GM12878 (cell line): ENCODE data around the gene LSAMP. TPM values are rescaled to one million over a fixed set of nuclear protein-coding genes. Genes with fewer than 3 reads are reported as not detected.

ENCODE experiments used
- ATAC-seq: fragments of 200-7000 bp; cut with Tn5 transposase; 3 replicates; pipeline ENCODE4 v1.9.1; 2020; ENCODE audit warnings: mild to moderate bottlenecking, moderate library complexity
- BruUV-seq: library from RNA; stranded (reverse); fragments of 400-500 nt; replicated peaks from 2 replicates; lab custom pipeline; 2021; lab: Mats Ljungman, UMichigan
- CTCF ChIA-PET: fragments of 300-600 bp; sonication (Branson Sonifier 250); formaldehyde crosslinking; extraction: SDS; loops from one replicate; lab custom pipeline; 2021; ENCODE audit warnings: inconsistent platforms; lab: Yijun Ruan, JAX
- POLR2A ChIA-PET: fragments of 350-600 bp; formaldehyde crosslinking; extraction: SDS; loops from one replicate; lab custom pipeline; 2021; ENCODE audit warnings: inconsistent platforms; lab: Charles Lee
- RAD21 ChIA-PET: fragments of 300-600 bp; sonication (Branson Sonifier 250); formaldehyde crosslinking; loops from one replicate; lab custom pipeline; 2023; ENCODE audit warnings: antibody characterized with exemption; ENCODE audit not compliant: unreplicated experiment; lab: Charles Lee
- SMC1A ChIA-PET: fragments of 300-600 bp; sonication (Branson Sonifier 250); formaldehyde crosslinking; loops from one replicate; lab custom pipeline; 2023; ENCODE audit not compliant: unreplicated experiment, uncharacterized antibody; lab: Charles Lee
- DNase-seq: peaks from one replicate; pipeline ENCODE4 v3.0.0-alpha.2; 2011; ENCODE audit warnings: low read depth, low spot score
- FAIRE-seq: peaks from 3 replicates; lab custom pipeline; 2011; peaks lifted over from hg19 to GRCh38; lab: Jason Lieb, UNC
- H2AFZ ChIP-seq: 2 replicates; pipeline ENCODE4 v1.6.0; 2011; ENCODE audit warnings: low read depth, low read length, control low read depth; ENCODE audit not compliant: control insufficient read depth
- H3K27ac ChIP-seq: 2 replicates; pipeline ENCODE4 v1.5.1; 2011; ENCODE audit warnings: control low read depth; ENCODE audit not compliant: control insufficient read depth, insufficient read depth
- H3K27me3 ChIP-seq, 2 experiments: replicated peaks in 1 of 2; 2 replicates each; pipeline versions ENCODE4 v1.6.0 to v1.6.1; 2011; ENCODE audit warnings: low read length in 1 of 2; ENCODE audit not compliant: control insufficient read depth in 2 of 2, insufficient read depth in 2 of 2
- H3K36me3 ChIP-seq, 2 experiments: 2 replicates each; pipeline ENCODE4 v1.5.1; 2011; ENCODE audit warnings: low read length in 1 of 2; ENCODE audit not compliant: control insufficient read depth in 2 of 2, insufficient read depth in 2 of 2
- H3K4me1 ChIP-seq: 2 replicates; pipeline ENCODE4 v1.6.1; 2011; ENCODE audit warnings: mild to moderate bottlenecking, low read length, moderate library complexity, mixed read lengths; ENCODE audit not compliant: control insufficient read depth, insufficient read depth
- H3K4me2 ChIP-seq: 2 replicates; pipeline ENCODE4 v1.6.0; 2011; ENCODE audit warnings: control low read depth; ENCODE audit not compliant: control insufficient read depth, insufficient read depth
- H3K4me3 ChIP-seq: fragments of 200-600 bp; sonication (generic); 2 replicates; pipeline ENCODE4 v1.5.1; 2016
- H3K79me2 ChIP-seq: 2 replicates; pipeline ENCODE4 v1.6.0; 2011; ENCODE audit warnings: low read length; ENCODE audit not compliant: control insufficient read depth, insufficient read depth
- H3K9ac ChIP-seq: 2 replicates; pipeline ENCODE4 v1.8.0; 2011; ENCODE audit warnings: low read length, control low read depth, mixed read lengths; ENCODE audit not compliant: control insufficient read depth, insufficient read depth
- H3K9me3 ChIP-seq: replicated peaks from 3 replicates; pipeline ENCODE4 v1.5.1; 2011; ENCODE audit warnings: mild to moderate bottlenecking, low read length; ENCODE audit not compliant: control insufficient read depth, insufficient read depth
- H4K20me1 ChIP-seq: 2 replicates; pipeline ENCODE4 v1.6.0; 2011; ENCODE audit not compliant: control insufficient read depth, insufficient read depth
- ATF7 ChIP-seq: fragments of 450-650 bp; IDR thresholded peaks from 2 replicates; pipeline ENCODE4 v1.6.1; 2016; ENCODE audit warnings: low read depth, mild to moderate bottlenecking
- CHD2 ChIP-seq: IDR thresholded peaks from 2 replicates; pipeline ENCODE4 v1.6.1; 2011; ENCODE audit warnings: low read depth, low read length, improper control_type of control experiment, borderline replicate concordance
- CREM ChIP-seq: IDR thresholded peaks from 2 replicates; pipeline ENCODE4 v1.6.1; 2014; ENCODE audit warnings: antibody characterized with exemption, low read depth
- FOXM1 ChIP-seq: IDR thresholded peaks from 2 replicates; pipeline ENCODE4 v1.6.1; 2012; ENCODE audit warnings: low read depth, mild to moderate bottlenecking, inconsistent platforms, low read length, moderate library complexity
- IKZF2 ChIP-seq, 2 experiments: fragments of 450-650 bp; IDR thresholded peaks; 2 replicates each; pipeline ENCODE4 v1.6.1; 2017; ENCODE audit warnings: mild to moderate bottlenecking in 2 of 2, moderate library complexity in 2 of 2
- JUNB ChIP-seq: IDR thresholded peaks from 2 replicates; pipeline ENCODE4 v1.6.1; 2016; ENCODE audit warnings: antibody characterized with exemption, mild to moderate bottlenecking
- JUND ChIP-seq: IDR thresholded peaks from 2 replicates; pipeline ENCODE4 v1.6.1; 2012; ENCODE audit warnings: low read depth, mild to moderate bottlenecking, low read length, improper control_type of control experiment, moderate library complexity
- MEF2A ChIP-seq: IDR thresholded peaks from 2 replicates; pipeline ENCODE4 v1.6.1; 2011; ENCODE audit warnings: low read depth, mild to moderate bottlenecking, low read length, moderate library complexity; ENCODE audit not compliant: insufficient read depth
- MEF2B ChIP-seq: fragments of 450-650 bp; IDR thresholded peaks from 2 replicates; pipeline ENCODE4 v1.6.1; 2018; ENCODE audit warnings: mild to moderate bottlenecking, moderate library complexity; ENCODE audit not compliant: partially characterized antibody, poor library complexity, severe bottlenecking
- MTA2 ChIP-seq: fragments of 450-650 bp; IDR thresholded peaks from 2 replicates; pipeline ENCODE4 v1.6.1; 2016; ENCODE audit warnings: low read depth, mild to moderate bottlenecking, moderate library complexity
- NFIC ChIP-seq: IDR thresholded peaks from 2 replicates; pipeline ENCODE4 v1.6.1; 2012; ENCODE audit warnings: low read depth, mild to moderate bottlenecking, inconsistent platforms, low read length, moderate library complexity
- NFXL1 ChIP-seq: fragments of 450-650 bp; IDR thresholded peaks from 2 replicates; pipeline ENCODE4 v1.6.1; 2017; ENCODE audit warnings: antibody characterized with exemption, mild to moderate bottlenecking, borderline replicate concordance
- RUNX3 ChIP-seq: IDR thresholded peaks from 2 replicates; pipeline ENCODE4 v1.6.1; 2012; ENCODE audit warnings: low read length, inconsistent platforms
- SKIL ChIP-seq: fragments of 450-650 bp; IDR thresholded peaks from 2 replicates; pipeline ENCODE4 v1.6.1; 2017; ENCODE audit warnings: mild to moderate bottlenecking, low read depth, inconsistent platforms; ENCODE audit not compliant: poor library complexity, severe bottlenecking
- SP1 ChIP-seq: IDR thresholded peaks from one replicate; pipeline ENCODE4 v1.6.1; 2011; ENCODE audit warnings: low read depth, low read length
- SRF ChIP-seq, 2 experiments: IDR thresholded peaks; 2 replicates each; pipeline ENCODE4 v1.6.1; 2011; ENCODE audit warnings: low read depth in 2 of 2, low read length in 2 of 2, mild to moderate bottlenecking in 1 of 2, moderate library complexity in 1 of 2
- ZNF274 ChIP-seq: IDR thresholded peaks from one replicate; pipeline ENCODE4 v1.8.0; 2011; ENCODE audit not compliant: insufficient read length, insufficient read depth
- WGBS: methylation state at CpG from one replicate; pipeline ENCODE4 v1.1.6; 2016; ENCODE audit warnings: low lambda C conversion rate; ENCODE audit not compliant: insufficient replicate concordance, insufficient coverage; ENCODE audit errors: missing lambda C conversion rate; 5-methylcytosine and 5-hydroxymethylcytosine counted together
- in situ Hi-C: fragments of 300-500 bp; cut with MboI; formaldehyde crosslinking; loops from 9 replicates; pipeline ENCODE4 v1.14.3; 2018; ENCODE audit warnings: mixed read lengths
- intact Hi-C: fragments of 100-400 bp; cut with micrococcal nuclease; formaldehyde crosslinking; loops from one replicate; pipeline ENCODE4 v1.14.2; 2022; ENCODE audit not compliant: unreplicated experiment
- polyA plus RNA-seq, 11 experiments: library from polyadenylated mRNA; depleted of rRNA in 4 of 11; unstranded in 6 of 11; stranded (reverse) in 5 of 11; fragments of >200 nt; fragmentation: Nextera tagmentation in 4 of 11; fragmentation: Illumina TruSeq in 1 of 11; extraction: Ambion mirVana in 4 of 11; extraction: Trizol in 1 of 11; gene quantifications; 1 replicate in 1 of 11; 2 replicates in 10 of 11; pipeline versions ENCODE4 v1.2.1 to v1.2.3, GENCODE V29; 2011 to 2016; ENCODE audit warnings: inconsistent platforms in 2 of 11, missing spikeins in 2 of 11, low read depth in 1 of 11
- total RNA-seq, 4 experiments: library from RNA; depleted of rRNA in 3 of 4; stranded (reverse); fragments of >200 nt in 3 of 4; fragmentation: Illumina TruSeq in 1 of 4; extraction: Trizol in 1 of 4; gene quantifications; 2 replicates each; pipeline versions ENCODE4 v1.2.1 to v1.2.3, GENCODE V29; 2013 to 2021
- TF ChIP-seq, protein P1 (sequence below): IDR thresholded peaks from 2 replicates; pipeline ENCODE4 v1.6.1; 2012; ENCODE audit warnings: low read length, inconsistent platforms

The LSAMP gene
- total and polyA plus RNA-seq, 10 of the 15 experiments (the other 5 are each of a cell fraction or from before 2014, with no cell fraction given) = 2.0 to 12.7 (median 6.5) TPM

GRCh38 chr3:116057400-116058006 lies 387.8 kb downstream of the LSAMP start (continued):
- TF ChIP-seq SRF (IDR thresholded peaks at IDR 0.05; ENCODE audit: low read depth in 2 of 2, low read length in 2 of 2) (no peak), NFXL1 (no peak), CHD2 (no peak), MEF2A (no peak), ATF7 (peak; percentile 92), IKZF2 (IDR thresholded peaks at IDR 0.05) (peak; percentile 56 to 60; a peak in 3 of 4 replicates), CREM (0 out of 2 replicates have a peak, but pooled peaks have one; percentile 20)

DNA sequence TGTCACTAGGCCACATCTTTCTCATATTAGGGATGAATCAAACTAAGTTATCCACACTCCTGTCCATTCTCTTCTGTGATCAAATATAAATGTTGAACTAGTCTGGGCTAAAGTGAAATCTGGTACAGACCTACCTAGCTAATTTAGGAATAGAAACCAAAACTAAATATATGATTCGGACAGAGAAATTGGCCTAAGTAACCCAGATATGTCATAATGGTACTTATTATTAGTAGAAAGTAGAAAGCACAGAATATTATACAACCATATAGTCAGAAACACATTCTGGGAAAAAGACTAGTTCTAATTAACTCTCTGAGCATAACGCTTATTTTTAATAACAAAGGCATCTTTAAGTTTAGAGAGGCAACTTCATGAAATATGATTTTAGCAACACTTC lies 389.0 kb downstream of the LSAMP start:
- Histone ChIP-seq H3K4me3 (peak overlapping the region; percentile 31; the same call in 1 of the 2 replicates), H3K79me2 (no peaks in the 10 kb centered on the region), H3K27me3 (no peaks in the 10 kb centered on the region), H3K36me3 (no peaks in the 10 kb centered on the region), H4K20me1 (no peaks in the 10 kb centered on the region), H3K4me1 (peaks cover 18% of the 10 kb centered on the region), H2AFZ (peak overlapping the region; percentile 56), H3K4me2 (peak overlapping the region; percentile 75), H3K9me3 (no peaks in the 10 kb centered on the region), H3K9ac (no peak overlapping the region), H3K27ac (peak overlapping the region; percentile 68)
- CTCF ChIA-PET = interaction anchor here (1.1 kb wide), 1 partner anchor 11 kb away, joined by 4 read pairs; no protein-coding TSS in a partner anchor
- RAD21 ChIA-PET = interaction anchor here (1.2 to 1.6 kb wide), 4 partner anchors 8 to 36 kb away, joined by 3 to 7 read pairs (median 4); no protein-coding TSS in a partner anchor
- intact Hi-C loops (no loop called here), in situ Hi-C loops (no loop called here)
- no TSS peak for BruUV-seq
- ATAC-seq (peak; percentile 87), FAIRE-seq (peak; percentile 92), DNase-seq (no peak)
- SMC1A ChIA-PET = interaction anchor here (0.8 to 2.0 kb wide), 3 partner anchors 10 to 55 kb away, joined by 3 to 7 read pairs (median 3); no protein-coding TSS in a partner anchor
- WGBS = 0% methylated on average over 2 of the region's 2 CpGs
- POLR2A ChIA-PET = interaction anchor here (1.6 kb wide), 1 partner anchor 50 kb away, joined by 4 read pairs; no protein-coding TSS in a partner anchor
- TF ChIP-seq MEF2A (peak; percentile 86), JUND (no peak), MEF2B (peak; percentile 20), RUNX3 (peak; percentile 44; the same call in 1 of the 2 replicates), SKIL (no peak), FOXM1 (no peak; the same call in 1 of the 2 replicates), NFIC (peak; percentile 70; the same call in 1 of the 2 replicates), ATF7 (no peak), ZNF274 (no peak), JUNB (peak; percentile 64), SP1 (no peak), MTA2 (peak; percentile 53; the same call in 1 of the 2 replicates)
- TF ChIP-seq, protein P1, sequence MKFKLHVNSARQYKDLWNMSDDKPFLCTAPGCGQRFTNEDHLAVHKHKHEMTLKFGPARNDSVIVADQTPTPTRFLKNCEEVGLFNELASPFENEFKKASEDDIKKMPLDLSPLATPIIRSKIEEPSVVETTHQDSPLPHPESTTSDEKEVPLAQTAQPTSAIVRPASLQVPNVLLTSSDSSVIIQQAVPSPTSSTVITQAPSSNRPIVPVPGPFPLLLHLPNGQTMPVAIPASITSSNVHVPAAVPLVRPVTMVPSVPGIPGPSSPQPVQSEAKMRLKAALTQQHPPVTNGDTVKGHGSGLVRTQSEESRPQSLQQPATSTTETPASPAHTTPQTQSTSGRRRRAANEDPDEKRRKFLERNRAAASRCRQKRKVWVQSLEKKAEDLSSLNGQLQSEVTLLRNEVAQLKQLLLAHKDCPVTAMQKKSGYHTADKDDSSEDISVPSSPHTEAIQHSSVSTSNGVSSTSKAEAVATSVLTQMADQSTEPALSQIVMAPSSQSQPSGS = peak; percentile 33; the same call in 1 of the 2 replicates
